ENCODE data around the gene SHC2. TPM values are rescaled to one million over a fixed set of nuclear protein-coding genes. Genes with fewer than 3 reads are reported as not detected.
A peak's percentile ranks its signal among the peaks of the same experiment; 100 is the strongest.

Gene SHC2, protein sequence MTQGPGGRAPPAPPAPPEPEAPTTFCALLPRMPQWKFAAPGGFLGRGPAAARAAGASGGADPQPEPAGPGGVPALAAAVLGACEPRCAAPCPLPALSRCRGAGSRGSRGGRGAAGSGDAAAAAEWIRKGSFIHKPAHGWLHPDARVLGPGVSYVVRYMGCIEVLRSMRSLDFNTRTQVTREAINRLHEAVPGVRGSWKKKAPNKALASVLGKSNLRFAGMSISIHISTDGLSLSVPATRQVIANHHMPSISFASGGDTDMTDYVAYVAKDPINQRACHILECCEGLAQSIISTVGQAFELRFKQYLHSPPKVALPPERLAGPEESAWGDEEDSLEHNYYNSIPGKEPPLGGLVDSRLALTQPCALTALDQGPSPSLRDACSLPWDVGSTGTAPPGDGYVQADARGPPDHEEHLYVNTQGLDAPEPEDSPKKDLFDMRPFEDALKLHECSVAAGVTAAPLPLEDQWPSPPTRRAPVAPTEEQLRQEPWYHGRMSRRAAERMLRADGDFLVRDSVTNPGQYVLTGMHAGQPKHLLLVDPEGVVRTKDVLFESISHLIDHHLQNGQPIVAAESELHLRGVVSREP
- total RNA-seq = 10 to 100 TPM in 6 of 7 donors, 1 to 10 TPM in 1; 3.6 to 40.7 (median 23.0) TPM
- polyA plus RNA-seq = 10 to 100 TPM in 1 of 2 donors, under 1 TPM in 1; 0.62 to 15.4 TPM
- long read RNA-seq, donor 1, transcript SHC2-201 (13 exons, 2,494 nt) = major isoform, 6 of 14 reads
- long read RNA-seq, donor 1, partial matches to known transcripts = 1 of 14 reads
- long read RNA-seq, donor 1, other reads (novel, unspliced or antisense) = 4 of 14 reads
- long read RNA-seq, donor 2, transcript SHC2-201 (13 exons, 2,494 nt) = major isoform, 7 of 9 reads
- long read RNA-seq, donor 2, partial matches to known transcripts = 0 of 9 reads
- long read RNA-seq, donor 2, other reads (novel, unspliced or antisense) = 0 of 9 reads
- long read RNA-seq, donor 3, transcript SHC2-203 (3 exons, 1,551 nt) = minor isoform, 5 of 78 reads
- long read RNA-seq, donor 3, transcript SHC2-201 (13 exons, 2,494 nt) = major isoform, 48 of 78 reads
- long read RNA-seq, donor 3, partial matches to known transcripts = 3 of 78 reads
- long read RNA-seq, donor 3, other reads (novel, unspliced or antisense) = 21 of 78 reads

DNA sequence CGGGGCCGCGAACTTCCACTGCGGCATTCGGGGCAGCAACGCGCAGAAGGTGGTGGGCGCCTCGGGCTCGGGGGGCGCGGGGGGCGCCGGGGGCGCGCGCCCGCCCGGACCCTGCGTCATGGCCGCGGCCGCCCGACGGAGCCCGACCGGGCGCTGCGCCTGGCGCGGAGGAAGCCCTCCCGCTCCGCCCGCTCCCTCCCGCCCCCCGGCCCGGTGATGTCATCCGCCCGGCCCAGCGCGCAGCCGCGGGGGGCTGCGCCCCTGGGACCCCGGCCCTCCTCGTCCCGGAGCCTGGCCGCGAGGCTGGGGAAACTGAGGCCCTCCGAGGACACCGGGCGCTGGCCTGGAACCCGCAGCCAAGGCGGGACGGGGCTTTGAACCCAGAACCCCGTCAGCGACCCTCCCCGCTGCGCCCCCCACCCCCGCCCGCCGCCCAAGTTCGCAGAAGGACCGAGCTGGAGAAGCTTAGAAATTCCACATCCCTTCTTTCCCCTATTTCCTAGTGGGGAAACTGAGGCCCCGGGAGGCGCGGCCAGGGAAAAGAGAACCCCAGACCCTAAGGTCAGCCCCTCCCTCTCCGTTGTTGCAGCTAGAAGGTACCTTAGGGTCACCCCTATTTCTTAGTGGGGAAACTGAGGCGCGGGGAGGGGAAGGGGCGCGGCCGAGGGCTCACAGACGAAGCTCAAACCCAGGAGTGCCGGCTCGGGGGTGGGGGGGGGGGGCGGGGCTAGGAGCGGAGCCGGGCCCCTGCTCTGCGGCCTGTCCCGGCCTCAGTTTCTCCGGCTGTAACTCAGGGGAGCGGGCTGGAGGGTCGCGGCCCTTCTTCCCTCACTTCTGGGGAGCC is at the start of gene SHC2:
Gene SHC2 (minus strand): TSS at position 157 of the 844 bp plus-strand sequence. CDS start 37 bp downstream, at position 120.
- no peak for TF ChIP-seq EP300 (IDR thresholded peaks at IDR 0.05)
- no peak for TF ChIP-seq POLR2A (IDR thresholded peaks at IDR 0.05)
- TF ChIP-seq CTCF (IDR thresholded peaks at IDR 0.05) = no peak
- Histone ChIP-seq H3K9me3 (no peaks in the 10 kb centered on the region), H3K27ac (no peak within 1 kb of the TSS), H3K4me1 (ENCODE audit: insufficient read depth) (no peaks in the 10 kb centered on the region), H3K4me3 (peak within 1 kb of the TSS; percentile 67), H3K27me3 (no peaks in the 10 kb centered on the region), H3K36me3 (no peaks in the 10 kb centered on the region)
- intact Hi-C loops (cut with DNase I) = no loop called here
- DNase-seq = peak; percentile 44 to 71 (median 54)
- 1 to 2% (median 1%) methylated on average over 26 to 85 of the region's 85 CpGs for WGBS, 3 donors

DNA sequence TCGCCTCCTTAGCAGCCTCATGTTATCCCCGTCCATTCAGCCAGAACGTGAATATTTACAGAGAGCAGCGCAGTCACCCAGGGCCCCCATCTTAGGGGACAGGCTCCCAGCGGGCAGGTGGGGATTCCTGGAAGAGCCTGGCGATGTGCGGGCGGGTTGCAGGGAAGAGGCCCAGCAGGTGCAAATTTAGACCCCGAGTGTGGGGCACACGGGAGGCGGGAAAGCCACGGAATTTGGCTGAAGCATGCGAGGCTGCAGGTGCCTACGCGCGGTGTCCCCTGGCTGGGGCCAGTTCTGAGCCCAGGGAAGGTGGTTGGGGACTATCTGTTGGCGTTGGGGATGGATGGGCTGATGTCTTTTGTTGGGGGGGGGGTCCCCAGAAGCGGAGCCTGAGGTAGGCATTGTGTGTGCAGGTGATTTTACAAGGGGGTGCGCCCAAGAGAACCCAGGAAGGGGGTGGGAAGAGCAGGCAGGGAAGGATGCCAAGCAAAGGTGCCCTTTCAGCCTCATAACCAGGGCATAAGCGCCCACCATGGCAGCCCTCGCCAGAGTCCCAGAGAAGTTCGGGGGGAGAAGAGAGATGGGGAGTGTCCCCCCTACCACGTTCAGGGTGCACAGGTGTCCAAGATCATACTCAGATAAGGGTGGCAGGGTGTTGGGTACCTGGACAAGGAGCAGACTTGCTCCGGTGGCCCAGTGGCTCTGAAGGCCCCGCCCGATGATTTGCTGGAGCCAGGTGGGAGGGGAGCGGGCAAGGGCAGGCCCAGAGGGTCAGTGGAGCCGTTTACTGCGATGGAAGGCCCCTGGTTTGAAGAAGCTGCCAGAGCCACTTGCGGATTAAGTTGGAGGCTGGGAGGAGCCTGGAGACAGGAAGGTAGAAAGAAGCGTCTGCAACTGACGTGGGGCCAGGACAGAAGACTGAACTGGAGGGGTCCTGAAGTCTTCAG is 47.6 kb upstream of the SHC2 start:
- DNase-seq = peak in 2 of 5 donors; percentile 50 to 57
- Histone ChIP-seq H3K27ac (no peak overlapping the region), H3K36me3 (no peaks in the 10 kb centered on the region), H3K4me3 (peak overlapping the region; percentile 94), H3K27me3 (no peaks in the 10 kb centered on the region), H3K4me1 (ENCODE audit: insufficient read depth) (peaks cover 6% of the 10 kb centered on the region), H3K9me3 (no peaks in the 10 kb centered on the region)
- intact Hi-C loops (cut with DNase I) = no loop called here
- TF ChIP-seq CTCF (IDR thresholded peaks at IDR 0.05) (no peak), POLR2A (IDR thresholded peaks at IDR 0.05) (no peak), EP300 (IDR thresholded peaks at IDR 0.05) (no peak)
- WGBS, 3 donors = 54 to 59% (median 56%) methylated on average over 32 of the region's 32 CpGs

DNA sequence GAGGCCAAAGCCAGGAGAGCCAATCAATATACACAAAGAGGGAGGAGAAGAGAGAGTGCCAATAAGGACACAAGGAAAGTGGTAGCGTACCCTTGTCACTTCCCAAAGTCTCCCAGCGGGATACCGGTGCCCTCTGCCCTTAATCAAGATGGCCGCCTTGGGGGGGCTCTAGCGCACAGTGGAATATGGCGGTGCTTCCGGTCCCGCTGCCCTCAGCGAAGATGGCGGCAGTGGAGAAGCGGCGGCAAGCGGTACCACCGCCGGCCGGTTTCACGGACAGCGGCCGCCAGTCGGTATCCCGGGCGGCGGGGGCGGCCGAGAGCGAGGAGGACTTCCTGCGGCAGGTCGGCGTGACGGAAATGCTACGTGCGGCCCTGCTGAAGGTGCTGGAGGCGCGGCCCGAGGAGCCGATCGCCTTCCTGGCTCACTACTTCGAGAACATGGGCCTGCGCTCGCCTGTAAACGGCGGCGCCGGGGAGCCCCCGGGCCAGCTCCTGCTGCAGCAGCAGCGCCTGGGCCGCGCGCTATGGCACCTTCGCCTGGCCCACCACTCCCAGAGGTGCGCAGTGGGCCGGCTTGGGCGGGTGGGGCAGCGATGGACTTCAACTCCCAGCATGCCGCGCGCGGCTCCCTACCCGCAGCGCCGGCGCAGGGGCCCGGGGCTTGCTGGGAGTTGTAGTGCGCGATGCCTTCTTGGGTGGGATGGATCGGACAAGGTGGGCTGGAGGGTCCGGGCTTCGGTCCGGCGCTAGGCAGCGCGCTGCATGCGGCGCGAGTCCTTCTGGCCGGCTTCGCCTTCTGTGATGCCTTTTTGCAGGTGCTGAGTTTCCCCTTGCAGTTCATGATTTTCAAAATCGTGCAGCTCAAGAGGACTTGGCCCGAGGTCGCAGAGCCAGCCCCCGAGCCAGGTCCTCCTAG is 46.7 kb upstream of the SHC2 start, which contains the start of gene TPGS1:
Gene TPGS1 (plus strand): TSS at position 212 of the 918 bp plus-strand sequence. CDS start 10 bp downstream, at position 222.
- Histone ChIP-seq H3K27me3 (no peaks in the 10 kb centered on the region), H3K4me1 (ENCODE audit: insufficient read depth) (peaks cover 6% of the 10 kb centered on the region), H3K9me3 (no peaks in the 10 kb centered on the region), H3K36me3 (no peaks in the 10 kb centered on the region), H3K4me3 (peak within 1 kb of the TSS; percentile 94), H3K27ac (peak within 1 kb of the TSS; percentile 70 to 94)
- WGBS, 3 donors = 0 to 1% (median 0%) methylated on average over 63 to 81 of the region's 81 CpGs
- TF ChIP-seq EP300 (IDR thresholded peaks at IDR 0.05) (peak; percentile 61), POLR2A (IDR thresholded peaks at IDR 0.05) (no peak), CTCF (IDR thresholded peaks at IDR 0.05) (peak in 1 of 3 donors; percentile 19)
- intact Hi-C loops (cut with DNase I) = no loop called here
- peak; percentile 63 to 95 (median 76) for DNase-seq
